HepG2 (cell line): ENCODE results near the gene DOCK1. TPM values are rescaled to one million over a fixed set of nuclear protein-coding genes. Genes with fewer than 3 reads are reported as not detected.

ENCODE experiments used
- ATAC-seq: fragments of 200-7000 bp; cut with Tn5 transposase; 3 replicates; pipeline ENCODE4 v1.9.1; 2020; ENCODE audit warnings: mild to moderate bottlenecking, moderate library complexity
- BruUV-seq: library from RNA; stranded (reverse); fragments of 400-500 nt; replicated peaks from 2 replicates; lab custom pipeline; 2021; lab: Mats Ljungman, UMichigan
- CTCF ChIA-PET: fragments of 300-600 bp; formaldehyde crosslinking; extraction: SDS; loops from one replicate; lab custom pipeline; 2021; ENCODE audit warnings: low total read pairs, inconsistent platforms, low intra/inter-chr PET ratio; lab: Yijun Ruan, JAX
- POLR2A ChIA-PET: fragments of 350-600 bp; sonication (Branson Sonifier 250); formaldehyde crosslinking; loops from one replicate; lab custom pipeline; 2020; ENCODE audit warnings: antibody characterized with exemption, inconsistent platforms; lab: Yijun Ruan, JAX
- DNase-seq: peaks from one replicate; pipeline ENCODE4 v3.0.0-alpha.2; 2015; ENCODE audit warnings: low spot score
- FAIRE-seq: peaks from 3 replicates; lab custom pipeline; 2011; peaks lifted over from hg19 to GRCh38; lab: Jason Lieb, UNC
- H2AFZ ChIP-seq: one replicate; pipeline ENCODE4 v1.6.1; 2011; ENCODE audit warnings: low read length, inconsistent platforms
- H3K27ac ChIP-seq: fragments of 300-600 bp; 3 replicates; pipeline ENCODE4 v1.8.0; 2011; ENCODE audit warnings: mixed run types, mild to moderate bottlenecking, mixed read lengths, low read length, inconsistent platforms; ENCODE audit not compliant: insufficient read depth; ENCODE audit errors: extremely low read length
- H3K27me3 ChIP-seq, 2 experiments: fragments of 200-600 bp in 1 of 2; 2 replicates in 1 of 2; 3 replicates in 1 of 2; pipeline versions ENCODE4 v1.6.0 to v1.8.0; 2011; ENCODE audit warnings: low read length in 2 of 2, mild to moderate bottlenecking in 2 of 2, moderate library complexity in 2 of 2, inconsistent platforms in 1 of 2; ENCODE audit not compliant: insufficient read depth in 2 of 2, control insufficient read depth in 1 of 2
- H3K36me3 ChIP-seq, 2 experiments: fragments of 200-600 bp in 1 of 2; replicated peaks in 1 of 2; 2 replicates in 1 of 2; 3 replicates in 1 of 2; pipeline versions ENCODE4 v1.5.1 to v1.8.0; 2011; ENCODE audit warnings: low read length in 2 of 2, inconsistent platforms in 1 of 2; ENCODE audit not compliant: insufficient read depth in 2 of 2, control insufficient read depth in 1 of 2
- H3K4me1 ChIP-seq: 2 replicates; pipeline ENCODE4 v1.5.1; 2012; ENCODE audit warnings: low read length, inconsistent platforms; ENCODE audit not compliant: insufficient read depth
- H3K4me2 ChIP-seq: 2 replicates; pipeline ENCODE4 v1.6.0; 2011; ENCODE audit warnings: low read depth, low read length, inconsistent platforms
- H3K4me3 ChIP-seq, 3 experiments: fragments of 200-600 bp in 1 of 3; sonication (generic), shearing (Covaris generic) in 1 of 3; replicated peaks in 1 of 3; 2 replicates each; pipeline ENCODE4 v1.5.1; 2011 to 2016; ENCODE audit warnings: low read length in 3 of 3, inconsistent platforms in 2 of 3, low read depth in 2 of 3, mild to moderate bottlenecking in 2 of 3, control low read depth in 1 of 3, mixed read lengths in 1 of 3; ENCODE audit not compliant: insufficient read depth in 1 of 3
- H3K79me2 ChIP-seq: one replicate; pipeline ENCODE4 v1.6.1; 2011; ENCODE audit warnings: low read length, inconsistent platforms; ENCODE audit not compliant: insufficient read depth
- H3K9ac ChIP-seq: 2 replicates; pipeline ENCODE4 v1.6.0; 2011; ENCODE audit warnings: mild to moderate bottlenecking, low read depth, low read length, inconsistent platforms; ENCODE audit not compliant: insufficient read depth
- H3K9me3 ChIP-seq: 2 replicates; pipeline ENCODE4 v1.5.1; 2012; ENCODE audit warnings: mild to moderate bottlenecking, low read length
- H4K20me1 ChIP-seq: 2 replicates; pipeline ENCODE4 v1.6.0; 2011; ENCODE audit warnings: inconsistent platforms, mild to moderate bottlenecking, low read length, moderate library complexity; ENCODE audit not compliant: insufficient read depth
- SRSF4 ChIP-seq: fragments of 200-400 bp; formaldehyde crosslinking; IDR thresholded peaks from one replicate; pipeline ENCODE4 v1.6.1; 2018; ENCODE audit warnings: mild to moderate bottlenecking, low read depth, low read length, moderate library complexity; ENCODE audit not compliant: poor library complexity, severe bottlenecking
- TCF12 ChIP-seq, 2 experiments: fragments of 450-650 bp in 1 of 2; sonication (generic) in 1 of 2; formaldehyde crosslinking in 1 of 2; IDR thresholded peaks; 2 replicates each; pipeline versions ENCODE4 v1.6.1 to v1.8.0; 2017 to 2022; ENCODE audit warnings: antibody characterized with exemption in 1 of 2, mild to moderate bottlenecking in 1 of 2, missing genetic modification reagents in 1 of 2, moderate library complexity in 1 of 2
- ZNF350 ChIP-seq: sonication (generic); formaldehyde crosslinking; IDR thresholded peaks from 2 replicates; pipeline ENCODE4 v1.4.0; 2020; ENCODE audit warnings: mild to moderate bottlenecking, low read depth, missing genetic modification reagents, borderline replicate concordance
- WGBS: methylation state at CpG from one replicate; pipeline ENCODE4 v1.1.6; 2017; ENCODE audit warnings: low lambda C conversion rate; 5-methylcytosine and 5-hydroxymethylcytosine counted together
- in situ Hi-C: cut with HindIII; loops from 2 replicates; pipeline ENCODE4 v1.10.0; 2017; ENCODE audit warnings: low pct_unique_long_range_greater_than_20kb; ENCODE audit not compliant: extremely low pct_ligation_motif_present
- intact Hi-C: fragments of 100-400 bp; cut with micrococcal nuclease; formaldehyde crosslinking; loops from one replicate; pipeline ENCODE4 v1.10.0; 2022; ENCODE audit not compliant: unreplicated experiment
- polyA plus RNA-seq, 8 experiments: library from polyadenylated mRNA; depleted of rRNA in 3 of 8; stranded (reverse) in 7 of 8; unstranded in 1 of 8; fragments of >200 nt; fragmentation: Illumina TruSeq in 4 of 8; extraction: Trizol in 4 of 8; gene quantifications; 2 replicates each; pipeline versions ENCODE4 v1.2.1 to v1.2.3, GENCODE V29; 2011 to 2016; ENCODE audit warnings: low read depth in 4 of 8, missing spikeins in 1 of 8, mixed read lengths in 1 of 8; ENCODE audit not compliant: insufficient read depth in 1 of 8
- total RNA-seq, 5 experiments: library from RNA; depleted of rRNA; stranded (reverse); fragments of >200 nt; fragmentation: Illumina TruSeq; extraction: Trizol; gene quantifications; 2 replicates each; pipeline ENCODE4 v1.2.3, GENCODE V29; 2016; ENCODE audit warnings: low read depth in 1 of 5
- TF ChIP-seq, protein P1 (sequence below): sonication (generic); formaldehyde crosslinking; IDR thresholded peaks from 2 replicates; pipeline ENCODE4 v1.5.0; 2020; ENCODE audit warnings: missing genetic modification reagents
- TF ChIP-seq, protein P2 (sequence below): sonication (generic); formaldehyde crosslinking; IDR thresholded peaks from 2 replicates; pipeline ENCODE4 v1.4.0; 2020; ENCODE audit warnings: missing genetic modification reagents
- TF ChIP-seq, protein P3 (sequence below): sonication (generic); formaldehyde crosslinking; IDR thresholded peaks from 2 replicates; pipeline ENCODE4 v1.5.1; 2020; ENCODE audit warnings: mild to moderate bottlenecking, missing genetic modification reagents

DOCK1 gene
- total and polyA plus RNA-seq, 2 of the 13 experiments (the other 11 are each of a cell fraction or from before 2014, with no cell fraction given), result 8.3 to 25.5 TPM

- no peak for FAIRE-seq
- H3K27me3 ChIP-seq, result no peaks in the 10 kb centered on the region
- intact Hi-C loops (no loop called here), in situ Hi-C loops (no loop called here)
- no peak overlapping the region for H3K4me2 ChIP-seq
- 97% methylated on average over 15 of the region's 16 CpGs for WGBS
- ChIA-PET CTCF (no interaction called here), POLR2A (no interaction called here)
- TF ChIP-seq TCF12 (IDR thresholded peaks at IDR 0.05) (no peak), TCF12 (CRISPR knock-in tag; IDR thresholded peaks at IDR 0.05) (no peak), ZNF350 (CRISPR knock-in tag) (no peak), SRSF4 (no peak)
- TF ChIP-seq, protein P1, sequence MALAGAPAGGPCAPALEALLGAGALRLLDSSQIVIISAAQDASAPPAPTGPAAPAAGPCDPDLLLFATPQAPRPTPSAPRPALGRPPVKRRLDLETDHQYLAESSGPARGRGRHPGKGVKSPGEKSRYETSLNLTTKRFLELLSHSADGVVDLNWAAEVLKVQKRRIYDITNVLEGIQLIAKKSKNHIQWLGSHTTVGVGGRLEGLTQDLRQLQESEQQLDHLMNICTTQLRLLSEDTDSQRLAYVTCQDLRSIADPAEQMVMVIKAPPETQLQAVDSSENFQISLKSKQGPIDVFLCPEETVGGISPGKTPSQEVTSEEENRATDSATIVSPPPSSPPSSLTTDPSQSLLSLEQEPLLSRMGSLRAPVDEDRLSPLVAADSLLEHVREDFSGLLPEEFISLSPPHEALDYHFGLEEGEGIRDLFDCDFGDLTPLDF (CRISPR knock-in tag), result no peak
- TF ChIP-seq, protein P2, sequence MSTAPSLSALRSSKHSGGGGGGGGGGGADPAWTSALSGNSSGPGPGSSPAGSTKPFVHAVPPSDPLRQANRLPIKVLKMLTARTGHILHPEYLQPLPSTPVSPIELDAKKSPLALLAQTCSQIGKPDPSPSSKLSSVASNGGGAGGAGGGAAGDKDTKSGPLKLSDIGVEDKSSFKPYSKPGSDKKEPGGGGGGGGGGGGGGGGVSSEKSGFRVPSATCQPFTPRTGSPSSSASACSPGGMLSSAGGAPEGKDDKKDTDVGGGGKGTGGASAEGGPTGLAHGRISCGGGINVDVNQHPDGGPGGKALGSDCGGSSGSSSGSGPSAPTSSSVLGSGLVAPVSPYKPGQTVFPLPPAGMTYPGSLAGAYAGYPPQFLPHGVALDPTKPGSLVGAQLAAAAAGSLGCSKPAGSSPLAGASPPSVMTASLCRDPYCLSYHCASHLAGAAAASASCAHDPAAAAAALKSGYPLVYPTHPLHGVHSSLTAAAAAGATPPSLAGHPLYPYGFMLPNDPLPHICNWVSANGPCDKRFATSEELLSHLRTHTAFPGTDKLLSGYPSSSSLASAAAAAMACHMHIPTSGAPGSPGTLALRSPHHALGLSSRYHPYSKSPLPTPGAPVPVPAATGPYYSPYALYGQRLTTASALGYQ, result no peak
- TF ChIP-seq, protein P3, sequence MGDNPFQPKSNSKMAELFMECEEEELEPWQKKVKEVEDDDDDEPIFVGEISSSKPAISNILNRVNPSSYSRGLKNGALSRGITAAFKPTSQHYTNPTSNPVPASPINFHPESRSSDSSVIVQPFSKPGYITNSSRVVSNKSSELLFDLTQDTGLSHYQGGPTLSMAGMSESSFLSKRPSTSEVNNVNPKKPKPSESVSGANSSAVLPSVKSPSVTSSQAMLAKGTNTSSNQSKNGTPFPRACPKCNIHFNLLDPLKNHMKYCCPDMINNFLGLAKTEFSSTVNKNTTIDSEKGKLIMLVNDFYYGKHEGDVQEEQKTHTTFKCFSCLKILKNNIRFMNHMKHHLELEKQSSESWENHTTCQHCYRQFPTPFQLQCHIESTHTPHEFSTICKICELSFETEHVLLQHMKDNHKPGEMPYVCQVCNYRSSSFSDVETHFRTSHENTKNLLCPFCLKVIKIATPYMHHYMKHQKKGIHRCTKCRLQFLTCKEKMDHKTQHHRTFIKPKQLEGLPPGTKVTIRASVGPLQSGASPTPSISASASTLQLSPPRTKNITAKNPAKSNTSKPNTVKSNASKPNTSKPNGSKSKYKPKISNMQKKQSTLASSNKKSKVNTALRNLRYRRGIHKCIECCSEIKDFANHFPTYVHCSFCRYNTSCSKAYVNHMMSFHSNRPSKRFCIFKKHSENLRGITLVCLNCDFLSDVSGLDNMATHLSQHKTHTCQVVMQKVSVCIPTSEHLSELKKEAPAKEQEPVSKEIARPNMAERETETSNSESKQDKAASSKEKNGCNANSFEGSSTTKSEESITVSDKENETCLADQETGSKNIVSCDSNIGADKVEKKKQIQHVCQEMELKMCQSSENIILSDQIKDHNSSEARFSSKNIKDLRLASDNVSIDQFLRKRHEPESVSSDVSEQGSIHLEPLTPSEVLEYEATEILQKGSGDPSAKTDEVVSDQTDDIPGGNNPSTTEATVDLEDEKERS (CRISPR knock-in tag), result no peak
- no peak overlapping the region for H2AFZ ChIP-seq
- peaks cover 23% of the 10 kb centered on the region for H3K79me2 ChIP-seq
- no peaks in the 10 kb centered on the region for H3K9me3 ChIP-seq
- H3K9ac ChIP-seq, result no peak overlapping the region
- H3K27ac ChIP-seq, result no peak overlapping the region
- no peak for ATAC-seq
- H3K36me3 ChIP-seq, result peaks cover 0 to 1% of the 10 kb centered on the region in 2 experiments; a peak in 2 of 5 replicates
- H3K4me1 ChIP-seq, result no peaks in the 10 kb centered on the region
- no peak overlapping the region for H3K4me3 ChIP-seq
- DNase-seq, result no peak
- BruUV-seq, result no TSS peak
- H4K20me1 ChIP-seq, result peaks cover 5% of the 10 kb centered on the region; the same call in 1 of the 2 replicates
Observed at GRCh38 chr10:126959906-126960685, 54.9 kb downstream of the DOCK1 start.
